Inflammatory macrophage (primary cell): ENCODE results near the gene TNK2.

ENCODE experiments used
- DNase-seq, 2 donors: peaks; one replicate each; pipeline ENCODE4 v3.0.0-alpha.2; 2020 to 2022

The TNK2 gene

GRCh38 chr3:195897853-195898415, 10.4 kb downstream of the TNK2 start:
- no peak for DNase-seq

DNA sequence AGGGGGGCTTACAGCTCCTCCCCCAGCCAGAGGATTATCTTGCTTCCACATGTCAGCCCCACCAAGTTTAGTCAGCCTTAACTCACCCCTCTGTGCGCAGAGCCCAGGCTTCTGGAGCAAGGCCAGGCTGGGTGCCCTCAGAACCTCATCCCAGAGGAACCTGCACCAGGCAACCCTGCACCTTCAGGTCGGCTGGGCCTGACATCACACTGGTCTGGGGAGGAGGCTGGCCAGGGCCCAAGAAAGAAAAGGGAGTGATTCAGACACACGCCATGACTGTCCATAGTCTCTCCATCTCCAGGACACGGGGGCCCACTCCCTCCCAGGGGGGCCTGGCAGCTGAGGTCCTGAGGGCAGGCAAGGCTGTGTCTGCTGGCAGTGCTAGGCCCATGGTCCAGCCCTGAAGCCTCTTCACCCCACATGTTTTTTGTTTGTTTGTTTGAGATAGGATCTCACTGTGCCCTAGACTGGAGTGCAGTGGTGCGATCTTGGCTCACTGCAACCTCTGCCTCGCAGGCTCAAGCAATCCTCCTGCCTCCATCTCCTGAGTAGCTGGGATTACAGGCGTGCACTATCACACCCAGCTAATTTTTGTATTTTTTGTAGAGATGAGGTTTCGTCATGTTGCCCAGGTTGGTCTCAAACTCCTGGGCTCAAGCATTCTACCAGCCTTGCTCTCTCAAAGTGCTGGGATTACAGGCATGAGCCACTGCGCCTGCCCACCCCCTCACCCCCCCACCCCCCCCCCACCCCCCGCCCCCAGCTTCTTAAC, 11.1 kb downstream of the TNK2 start:
- DNase-seq = no peak

DNA sequence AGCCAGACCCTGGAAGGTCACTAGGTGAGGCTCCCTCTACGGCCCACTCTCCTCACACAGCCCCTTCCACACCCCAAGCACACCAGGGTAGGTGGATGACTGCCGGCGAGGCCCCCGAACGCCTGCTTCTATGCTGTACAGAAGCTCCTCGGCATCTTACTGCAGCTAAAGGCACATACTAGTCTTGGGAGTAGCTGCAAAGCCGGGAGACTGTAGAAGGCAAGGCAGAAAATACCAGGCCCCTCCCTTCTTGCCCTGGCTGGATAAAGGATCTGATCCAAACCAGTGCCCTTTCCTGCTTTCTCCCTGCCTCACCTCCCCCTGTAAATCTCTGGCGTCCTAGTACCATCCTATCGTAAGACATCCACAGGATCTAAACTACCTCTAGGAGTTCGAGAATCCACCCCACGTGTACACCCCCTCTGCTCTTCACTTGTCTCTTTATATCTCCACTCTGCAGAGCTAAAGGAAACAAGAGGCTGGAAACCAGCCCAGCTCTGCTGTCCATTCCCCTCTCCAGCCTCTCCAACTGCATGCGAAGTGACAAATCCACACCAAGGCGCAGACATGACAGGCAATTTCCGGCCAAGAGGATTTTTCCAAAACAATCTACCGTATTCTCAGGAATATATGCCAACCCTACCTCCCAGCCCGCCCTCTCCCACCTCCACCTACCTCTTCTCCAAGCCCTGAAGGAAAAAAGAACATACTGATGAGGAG, 11.8 kb downstream of the TNK2 start:
- no peak for DNase-seq

GRCh38 chr3:195895861-195896360, 12.4 kb downstream of the TNK2 start:
- DNase-seq = peak; percentile 88

- no peak for DNase-seq
Measured at GRCh38 chr3:195895078-195895860, 13.1 kb downstream of the TNK2 start.

GRCh38 chr3:195893916-195894465, 14.4 kb downstream of the TNK2 start:
- DNase-seq = no peak

- DNase-seq = no peak
Measured at GRCh38 chr3:195893516-195893915, 14.8 kb downstream of the TNK2 start.

- DNase-seq = no peak
Measured at GRCh38 chr3:195893044-195893395, 15.3 kb downstream of the TNK2 start.

DNA sequence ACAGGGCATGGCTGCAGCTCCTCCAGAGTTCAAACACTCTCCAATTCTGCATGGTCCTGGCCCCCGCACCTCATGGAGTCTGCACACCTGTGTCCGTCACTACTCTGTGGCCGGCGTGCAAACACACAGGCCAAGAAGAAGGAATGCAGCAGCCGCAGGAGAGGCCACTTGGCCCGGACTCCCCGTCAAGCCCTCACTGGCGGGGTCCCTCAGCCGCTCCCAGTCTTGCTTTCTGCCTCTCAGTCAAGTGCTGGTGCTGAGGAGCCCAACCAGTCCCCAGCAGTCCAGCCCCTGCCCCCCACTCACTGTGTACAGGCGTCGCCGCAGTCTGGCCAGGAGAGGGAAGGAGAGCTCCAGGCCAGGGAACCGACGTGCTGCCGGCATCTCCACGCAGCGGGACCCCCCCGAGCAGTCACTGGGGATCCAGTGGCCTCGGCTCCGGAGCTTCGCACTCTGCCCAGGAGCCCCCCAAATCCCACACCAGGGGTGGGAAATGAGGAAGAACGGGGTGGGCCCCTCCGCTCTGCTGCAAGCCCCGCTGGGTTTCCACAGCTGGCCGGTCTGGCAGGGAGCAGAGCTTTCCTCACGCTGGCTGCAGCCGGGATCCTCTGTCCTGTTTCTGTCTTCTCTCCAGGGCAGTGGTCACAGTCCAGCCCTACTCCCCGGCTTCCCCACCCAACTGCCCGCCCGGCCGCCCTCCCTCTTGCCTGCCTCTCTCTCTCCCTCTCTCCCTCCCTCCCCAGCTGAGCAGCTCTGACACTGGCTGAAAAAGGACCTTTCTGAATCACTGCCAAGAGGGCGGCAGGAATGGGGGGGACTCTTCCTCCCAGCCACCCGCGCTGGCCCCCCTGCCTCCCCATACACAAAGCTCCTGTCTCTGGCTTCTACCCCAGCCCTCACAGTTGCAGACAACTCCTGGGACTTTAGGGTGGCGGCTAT, 16.0 kb downstream of the TNK2 start:
- DNase-seq = no peak

GRCh38 chr3:195891431-195892104, 16.8 kb downstream of the TNK2 start:
- no peak for DNase-seq

DNA sequence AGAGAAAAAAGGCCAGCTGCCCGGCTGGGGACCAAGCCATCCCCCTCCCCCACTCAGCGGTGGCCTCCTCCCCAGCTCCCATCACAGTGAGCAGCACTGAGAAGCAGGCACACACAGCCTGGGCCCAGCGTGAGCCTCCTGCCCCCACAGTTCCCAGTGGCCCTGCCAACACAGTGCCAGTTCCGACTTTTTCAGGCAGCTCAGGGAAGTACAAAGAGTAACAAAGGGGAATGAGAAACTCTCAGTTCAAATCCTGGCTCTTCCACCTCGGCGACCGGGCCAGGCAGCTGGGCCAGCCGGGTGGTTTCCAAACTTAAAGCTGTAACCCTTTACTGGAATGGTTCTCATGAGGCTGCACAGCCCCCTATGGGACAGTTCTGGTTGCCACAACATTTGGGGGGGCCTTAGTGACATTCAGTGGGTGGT, 18.5 kb downstream of the TNK2 start:
- DNase-seq = no peak

DNA sequence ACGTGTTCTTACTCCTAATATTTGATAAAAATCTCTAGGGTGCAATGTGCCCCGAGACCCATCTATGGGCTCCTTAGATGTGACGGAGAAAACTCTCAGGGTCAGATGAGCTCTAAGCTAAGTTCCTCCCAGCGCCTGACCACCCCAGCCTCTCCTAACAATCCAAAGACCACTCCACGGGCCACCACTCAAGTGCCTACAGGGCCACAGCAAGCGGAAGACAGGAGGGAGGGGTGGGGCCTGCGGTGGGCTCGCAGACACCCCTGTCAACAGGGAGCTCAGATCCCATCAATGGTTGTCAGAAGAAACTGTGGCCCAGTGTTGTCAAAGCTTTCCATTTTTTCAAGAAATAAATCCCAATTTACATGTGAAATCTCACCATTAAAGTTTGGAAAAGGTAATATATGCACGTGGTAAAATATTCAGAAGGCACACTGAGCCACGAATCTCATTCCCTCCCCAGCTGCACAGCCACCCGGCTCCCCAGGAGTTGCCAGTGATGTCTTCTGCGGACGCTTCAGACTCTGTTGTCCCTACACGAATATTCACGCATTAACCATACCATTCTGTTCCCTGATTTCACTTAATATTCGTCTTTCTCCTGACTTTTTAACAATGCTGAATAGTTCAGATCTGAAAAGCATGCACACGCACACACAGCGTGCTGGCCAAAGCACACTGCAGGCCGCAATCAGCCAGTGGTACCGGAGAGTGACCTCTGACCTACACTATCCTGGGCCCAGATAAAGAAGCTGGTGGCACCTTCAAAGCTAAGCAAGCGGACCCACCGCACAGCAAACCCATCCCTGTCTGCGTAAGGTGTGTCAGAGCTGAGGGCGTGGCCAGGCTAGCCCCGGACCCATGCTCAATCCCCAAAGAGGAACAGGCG, 19.1 kb downstream of the TNK2 start:
- no peak for DNase-seq

DNA sequence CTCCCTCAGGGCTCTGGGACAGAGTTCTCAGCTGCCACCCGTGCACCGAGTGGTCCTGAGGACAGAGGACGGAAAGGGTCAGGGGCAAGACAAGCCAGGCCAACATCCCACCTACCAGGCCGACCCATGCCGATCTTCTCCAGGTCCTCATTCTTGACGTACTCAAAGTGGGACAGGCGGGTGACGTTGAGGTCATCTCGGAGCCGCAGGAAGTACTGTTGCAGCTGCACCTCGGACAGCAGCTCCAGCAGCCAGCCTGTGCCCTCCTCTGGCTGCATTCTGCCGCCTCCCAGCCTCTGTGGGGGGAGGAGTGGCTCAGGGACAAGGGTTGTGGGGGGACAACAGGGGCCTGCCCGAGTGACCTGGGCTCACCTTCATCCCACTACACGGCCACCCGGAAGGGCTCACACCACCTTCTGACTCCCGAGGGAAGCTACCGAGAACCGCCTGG, 20.0 kb downstream of the TNK2 start:
- DNase-seq = no peak

DNA sequence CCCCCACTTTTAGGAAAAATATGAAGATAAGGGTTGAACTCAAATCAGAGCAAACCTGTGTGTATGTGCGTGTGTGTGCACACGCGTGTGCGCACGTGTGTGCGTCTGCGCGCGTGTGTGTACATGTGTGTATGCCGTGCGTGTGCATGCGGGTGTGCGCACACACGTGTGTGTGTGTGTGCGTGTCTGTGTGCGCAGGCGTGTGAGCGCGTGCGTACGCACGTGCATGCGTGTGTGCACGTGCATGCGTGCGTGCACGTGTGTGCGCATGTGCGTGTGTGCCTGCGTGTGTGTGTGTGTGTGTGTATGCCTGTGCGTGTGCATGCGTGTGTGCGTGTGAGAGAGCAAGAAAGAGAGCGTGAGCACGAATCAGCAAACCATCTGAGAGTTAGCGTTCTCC, 20.7 kb downstream of the TNK2 start:
- DNase-seq = no peak

DNA sequence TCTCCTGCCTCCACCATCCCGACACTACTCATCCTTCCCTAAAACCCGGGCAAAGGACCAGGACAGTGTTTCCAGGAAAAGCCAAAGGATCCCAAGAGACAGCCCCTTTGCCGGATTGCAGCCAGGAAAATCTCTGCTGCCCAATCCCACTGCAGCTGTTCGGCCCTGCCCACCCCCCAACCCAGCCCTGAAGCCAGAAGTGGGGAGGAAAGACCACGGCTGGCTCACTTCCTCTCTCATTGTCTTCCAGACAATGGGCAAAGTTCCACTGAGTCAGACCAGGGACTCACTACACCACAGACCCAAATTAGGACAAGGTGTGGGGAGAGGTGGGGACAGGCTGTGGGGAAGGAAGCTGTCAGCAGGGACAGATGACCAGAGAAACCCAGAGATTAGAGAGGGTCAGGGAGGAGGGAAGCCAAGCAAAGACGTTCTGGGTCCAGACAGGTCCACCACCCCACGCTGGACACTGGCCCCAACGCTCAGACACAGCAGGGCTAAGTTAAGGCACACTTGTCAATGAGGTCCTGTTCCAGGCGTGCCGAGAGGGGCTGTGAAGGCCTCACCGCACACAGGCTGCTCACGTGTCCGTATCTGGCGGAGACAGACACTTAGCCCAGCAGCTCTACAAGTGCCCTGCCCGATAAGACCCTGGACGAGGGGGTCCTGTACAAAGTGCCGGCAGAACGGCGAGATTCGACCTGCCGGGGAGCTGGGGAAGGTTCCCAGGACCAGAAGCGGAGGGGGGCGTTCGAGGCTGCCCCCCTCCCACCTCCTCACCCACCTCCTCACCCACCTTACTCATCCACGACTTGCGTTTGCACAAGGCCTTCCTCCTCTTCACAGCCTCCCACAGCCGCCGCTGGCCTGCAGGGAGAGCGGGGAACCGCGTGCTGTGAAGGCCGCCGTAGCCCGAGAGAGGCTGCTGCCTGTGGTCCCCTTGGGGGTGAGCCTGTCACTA, 21.9 kb downstream of the TNK2 start:
- no peak for DNase-seq

DNA sequence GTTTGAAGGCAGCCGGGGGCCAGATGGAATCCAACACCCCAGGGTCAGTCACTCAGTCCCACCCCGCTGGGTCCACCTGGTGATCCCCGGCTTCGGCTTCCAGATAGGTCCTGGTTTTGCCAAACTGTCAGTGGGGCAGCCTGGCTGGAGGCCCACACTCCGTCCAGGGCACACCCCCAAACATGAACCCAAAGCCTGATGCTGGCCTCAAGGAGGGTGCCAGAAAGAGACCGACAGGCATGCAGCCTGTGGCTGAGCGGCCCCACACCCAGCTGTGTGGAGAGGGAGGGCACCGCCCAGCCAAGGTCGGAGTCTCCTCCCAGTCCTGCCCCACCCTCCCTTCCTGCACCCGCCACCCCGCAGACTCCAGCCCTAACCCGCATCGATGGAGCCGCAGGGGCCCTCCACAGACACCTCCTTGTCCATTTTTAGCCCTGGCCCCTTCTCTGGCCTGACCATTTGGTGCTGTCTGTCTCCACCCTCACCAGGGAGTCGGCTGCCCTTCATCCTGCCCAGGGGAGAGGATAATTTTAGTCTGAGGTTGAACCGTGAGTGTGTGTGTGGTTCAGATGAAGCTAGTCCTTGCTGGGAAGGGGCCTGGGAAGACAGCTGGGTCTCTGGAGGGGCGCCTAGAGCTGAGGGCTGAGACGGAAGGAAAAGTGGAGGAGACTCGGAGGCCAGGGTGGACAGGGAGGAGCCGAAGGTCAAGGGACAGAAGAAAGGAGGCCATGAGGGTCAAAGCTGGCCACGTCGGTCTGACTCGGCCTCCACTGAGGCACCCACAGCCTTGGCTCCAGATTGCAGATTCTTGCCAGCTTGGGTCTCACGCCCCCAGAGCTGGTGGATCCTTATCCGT, 23.1 kb downstream of the TNK2 start:
- no peak for DNase-seq

DNA sequence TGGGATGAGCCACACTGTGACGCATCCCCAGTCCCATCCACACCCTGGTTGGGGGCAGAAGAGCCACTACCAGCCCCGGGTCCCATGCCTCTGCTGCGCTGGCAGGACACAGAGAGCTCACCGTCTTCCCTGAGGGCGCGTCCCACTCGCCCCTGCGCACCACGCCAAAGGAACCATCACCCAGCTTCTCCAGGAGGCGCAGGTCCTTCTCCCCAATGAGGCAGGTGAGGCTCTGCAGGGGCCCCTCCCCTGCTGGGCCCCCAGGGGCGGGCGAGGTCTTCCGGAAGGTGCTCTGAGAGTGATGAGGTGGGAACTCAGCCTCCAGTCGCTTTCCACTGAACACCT, 23.7 kb downstream of the TNK2 start:
- DNase-seq = no peak

DNA sequence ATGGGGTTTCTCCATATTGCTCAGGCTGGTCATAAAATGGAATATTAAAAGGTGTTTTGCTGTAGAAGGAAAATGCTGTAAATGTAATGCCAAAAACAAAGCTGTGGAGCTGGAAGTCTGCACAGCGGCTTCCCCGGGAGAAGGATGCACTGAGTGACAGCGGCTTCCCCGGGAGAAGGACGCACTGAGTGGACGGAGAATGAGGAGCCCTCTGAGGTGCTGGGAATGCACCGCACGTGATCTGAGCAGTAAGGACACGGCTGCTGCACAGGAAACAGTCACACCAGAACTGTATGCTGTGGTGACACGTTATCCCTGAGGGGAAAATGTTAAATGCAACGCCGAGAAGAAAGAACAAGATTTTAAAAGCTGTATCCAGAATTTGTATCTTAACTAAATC, 24.6 kb downstream of the TNK2 start:
- DNase-seq = no peak
